BJ (cell line): ENCODE results near the gene AQP12B. TPM values are rescaled to one million over a fixed set of nuclear protein-coding genes. Genes with fewer than 3 reads are reported as not detected.

Experiments used
- CTCF ChIA-PET: fragments of 350-600 bp; formaldehyde crosslinking; extraction: SDS; loops from one replicate; lab custom pipeline; 2021; ENCODE audit warnings: antibody characterized with exemption, inconsistent platforms; lab: Yijun Ruan, JAX
- POLR2A ChIA-PET: fragments of 300-600 bp; sonication (Branson Sonifier 250); formaldehyde crosslinking; extraction: SDS; loops from one replicate; lab custom pipeline; 2021; ENCODE audit warnings: antibody characterized with exemption; lab: Charles Lee
- DNase-seq: peaks from one replicate; pipeline ENCODE4 v3.0.0-alpha.2; 2011; ENCODE audit warnings: low read depth
- H3K27me3 ChIP-seq: 2 replicates; pipeline ENCODE4 v1.6.0; 2011; ENCODE audit warnings: low read length; ENCODE audit not compliant: control insufficient read depth, insufficient read depth
- H3K36me3 ChIP-seq: 2 replicates; pipeline ENCODE4 v1.5.1; 2011; ENCODE audit warnings: low read length; ENCODE audit not compliant: control insufficient read depth, insufficient read depth
- H3K4me3 ChIP-seq: 2 replicates; pipeline ENCODE4 v1.5.1; 2011; ENCODE audit warnings: low read depth, mild to moderate bottlenecking, control low read depth, low read length
- polyA plus RNA-seq: library from polyadenylated mRNA; depleted of rRNA; stranded (reverse); fragments of >200 nt; gene quantifications from 2 replicates; pipeline ENCODE4 v1.2.3, GENCODE V29; 2011
- TF ChIP-seq, protein P1 (sequence below): IDR thresholded peaks from 2 replicates; pipeline ENCODE4 v1.5.1; 2011; ENCODE audit warnings: low read depth, mild to moderate bottlenecking, control low read depth, inconsistent platforms, low read length, moderate library complexity; ENCODE audit not compliant: insufficient read depth

Gene AQP12B
- polyA plus RNA-seq, 1 experiment = not detected

GRCh38 chr2:240629968-240630770 lies 52.5 kb downstream of the AQP12B start:
- ChIA-PET POLR2A (no interaction called here), CTCF (no interaction called here)
- Histone ChIP-seq H3K4me3 (no peak overlapping the region), H3K36me3 (no peaks in the 10 kb centered on the region), H3K27me3 (no peaks in the 10 kb centered on the region)
- TF ChIP-seq, protein P1, sequence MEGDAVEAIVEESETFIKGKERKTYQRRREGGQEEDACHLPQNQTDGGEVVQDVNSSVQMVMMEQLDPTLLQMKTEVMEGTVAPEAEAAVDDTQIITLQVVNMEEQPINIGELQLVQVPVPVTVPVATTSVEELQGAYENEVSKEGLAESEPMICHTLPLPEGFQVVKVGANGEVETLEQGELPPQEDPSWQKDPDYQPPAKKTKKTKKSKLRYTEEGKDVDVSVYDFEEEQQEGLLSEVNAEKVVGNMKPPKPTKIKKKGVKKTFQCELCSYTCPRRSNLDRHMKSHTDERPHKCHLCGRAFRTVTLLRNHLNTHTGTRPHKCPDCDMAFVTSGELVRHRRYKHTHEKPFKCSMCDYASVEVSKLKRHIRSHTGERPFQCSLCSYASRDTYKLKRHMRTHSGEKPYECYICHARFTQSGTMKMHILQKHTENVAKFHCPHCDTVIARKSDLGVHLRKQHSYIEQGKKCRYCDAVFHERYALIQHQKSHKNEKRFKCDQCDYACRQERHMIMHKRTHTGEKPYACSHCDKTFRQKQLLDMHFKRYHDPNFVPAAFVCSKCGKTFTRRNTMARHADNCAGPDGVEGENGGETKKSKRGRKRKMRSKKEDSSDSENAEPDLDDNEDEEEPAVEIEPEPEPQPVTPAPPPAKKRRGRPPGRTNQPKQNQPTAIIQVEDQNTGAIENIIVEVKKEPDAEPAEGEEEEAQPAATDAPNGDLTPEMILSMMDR = no peak
- no peak for DNase-seq

DNA sequence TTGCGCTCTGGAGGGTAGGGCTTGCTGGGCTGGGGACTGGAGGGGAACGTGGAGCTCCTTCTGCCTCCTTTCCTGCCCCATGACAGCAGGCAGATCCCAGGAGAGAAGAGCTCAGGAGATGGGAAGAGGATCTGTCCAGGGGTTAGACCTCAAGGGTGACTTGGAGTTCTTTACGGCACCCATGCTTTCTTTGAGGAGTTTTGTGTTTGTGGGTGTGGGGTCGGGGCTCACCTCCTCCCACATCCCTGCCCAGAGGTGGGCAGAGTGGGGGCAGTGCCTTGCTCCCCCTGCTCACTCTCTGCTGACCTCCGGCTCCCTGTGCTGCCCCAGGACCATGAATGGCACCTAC lies 53.1 kb downstream of the AQP12B start:
- TF ChIP-seq, protein P1 = no peak
- ChIA-PET CTCF (no interaction called here), POLR2A (interaction anchor here (0.7 kb wide), 1 partner anchor 42 kb away, joined by 3 read pairs; no protein-coding TSS in a partner anchor)
- Histone ChIP-seq H3K4me3 (no peak overlapping the region), H3K36me3 (no peaks in the 10 kb centered on the region), H3K27me3 (no peaks in the 10 kb centered on the region)
- no peak for DNase-seq

- POLR2A ChIA-PET = interaction anchor here (0.7 kb wide), 1 partner anchor 42 kb away, joined by 3 read pairs; no protein-coding TSS in a partner anchor
- TF ChIP-seq, protein P1 = no peak
Measured at GRCh38 chr2:240628808-240629618, 53.7 kb downstream of the AQP12B start.

DNA sequence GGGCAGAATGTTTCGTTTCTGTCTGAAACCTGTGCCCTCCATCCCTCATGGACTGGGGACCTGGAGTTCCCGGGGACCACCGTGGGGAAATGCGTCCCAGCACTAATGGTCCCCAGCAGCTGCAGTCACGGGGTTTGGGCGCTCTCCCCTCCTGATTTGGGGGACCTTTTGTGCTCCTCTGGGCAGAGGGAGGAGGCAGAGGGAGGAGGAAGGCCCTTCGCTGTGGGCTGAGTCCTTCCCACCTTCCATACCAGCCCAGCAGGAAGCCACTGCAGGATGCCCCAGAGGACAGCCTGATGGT lies 54.2 kb downstream of the AQP12B start:
- CTCF ChIA-PET = no interaction called here
- DNase-seq = no peak
- Histone ChIP-seq H3K27me3 (no peaks in the 10 kb centered on the region), H3K4me3 (no peak overlapping the region), H3K36me3 (no peaks in the 10 kb centered on the region)
- POLR2A ChIA-PET = no interaction called here
- TF ChIP-seq, protein P1 = no peak

More at GRCh38 chr2:240628808-240629618, 53.7 kb downstream of the AQP12B start:
- H3K4me3 ChIP-seq = no peak overlapping the region
- CTCF ChIA-PET = no interaction called here
- no peaks in the 10 kb centered on the region for H3K27me3 ChIP-seq
- H3K36me3 ChIP-seq = no peaks in the 10 kb centered on the region
- DNase-seq = no peak

- POLR2A ChIA-PET = no interaction called here
- Histone ChIP-seq H3K36me3 (no peaks in the 10 kb centered on the region), H3K27me3 (no peaks in the 10 kb centered on the region), H3K4me3 (no peak overlapping the region)
- TF ChIP-seq, protein P1 = no peak
- CTCF ChIA-PET = no interaction called here
- no peak for DNase-seq
Measured at GRCh38 chr2:240627736-240628506, 54.8 kb downstream of the AQP12B start.
